Measurements from ENCODE around the gene GPC5.
"Not testable (repeated sequence)": the region's sequence is repeated elsewhere in the genome, so short reads cannot be mapped to it uniquely, and the experiment has no call there.

The GPC5 gene

GRCh38 chr13:91797567-91797966, 399.1 kb downstream of the GPC5 start:
- DNase-seq = no peak

GRCh38 chr13:91798338-91798737, 399.9 kb downstream of the GPC5 start:
- DNase-seq = not testable (repeated sequence)

GRCh38 chr13:91801772-91802171, 403.4 kb downstream of the GPC5 start:
- not testable (repeated sequence) for DNase-seq

GRCh38 chr13:91802957-91803356, 404.5 kb downstream of the GPC5 start:
- no peak for DNase-seq

- DNase-seq = no peak
Observed at GRCh38 chr13:91804724-91805123, 406.3 kb downstream of the GPC5 start.

- no peak for DNase-seq
Observed at GRCh38 chr13:91805605-91806004, 407.2 kb downstream of the GPC5 start.

- no peak for DNase-seq
Observed at GRCh38 chr13:91809161-91809560, 410.7 kb downstream of the GPC5 start.

- no peak for DNase-seq
Observed at GRCh38 chr13:91813253-91813652, 414.8 kb downstream of the GPC5 start.

- DNase-seq = no peak
Observed at GRCh38 chr13:91816263-91816807, 417.9 kb downstream of the GPC5 start.

- DNase-seq = no peak
Observed at GRCh38 chr13:91817250-91817649, 418.8 kb downstream of the GPC5 start.

GRCh38 chr13:91824416-91824815, 426.0 kb downstream of the GPC5 start:
- no peak for DNase-seq

- DNase-seq = no peak
Observed at GRCh38 chr13:91825516-91825915, 427.1 kb downstream of the GPC5 start.

- DNase-seq = no peak
Observed at GRCh38 chr13:91836553-91836952, 438.1 kb downstream of the GPC5 start.

GRCh38 chr13:91845612-91846011, 447.2 kb downstream of the GPC5 start:
- no peak for DNase-seq

- no peak for DNase-seq
Observed at GRCh38 chr13:91863699-91864098, 465.3 kb downstream of the GPC5 start.

- DNase-seq = no peak
Observed at GRCh38 chr13:91868351-91868750, 469.9 kb downstream of the GPC5 start.

- no peak for DNase-seq
Observed at GRCh38 chr13:91878491-91878890, 480.1 kb downstream of the GPC5 start.

GRCh38 chr13:91879360-91879759, 480.9 kb downstream of the GPC5 start:
- DNase-seq = no peak

GRCh38 chr13:91882918-91883317, 484.5 kb downstream of the GPC5 start:
- DNase-seq = no peak

- no peak for DNase-seq
Observed at GRCh38 chr13:91889641-91890040, 491.2 kb downstream of the GPC5 start.

- DNase-seq = no peak
Observed at GRCh38 chr13:91891141-91891540, 492.7 kb downstream of the GPC5 start.

- DNase-seq = no peak
Observed at GRCh38 chr13:91893040-91893439, 494.6 kb downstream of the GPC5 start.

- DNase-seq = no peak
Observed at GRCh38 chr13:91894316-91894715, 495.9 kb downstream of the GPC5 start.

GRCh38 chr13:91896547-91896946, 498.1 kb downstream of the GPC5 start:
- no peak for DNase-seq

- DNase-seq = not testable (repeated sequence)
Observed at GRCh38 chr13:91898986-91899385, 500.6 kb downstream of the GPC5 start.

- DNase-seq = no peak
Observed at GRCh38 chr13:91902291-91902690, 503.9 kb downstream of the GPC5 start.
